Keratinocyte (primary cell): ENCODE data around the gene PSMB10. TPM values are rescaled to one million over a fixed set of nuclear protein-coding genes. Genes with fewer than 3 reads are reported as not detected.

Experiments used
- DNase-seq: peaks from one replicate; pipeline ENCODE4 v3.0.0-alpha.2; 2011; ENCODE audit warnings: low read depth, missing footprints, low spot score
- FAIRE-seq: peaks from 2 replicates; lab custom pipeline; 2011; peaks lifted over from hg19 to GRCh38; lab: Jason Lieb, UNC
- H2AFZ ChIP-seq: 2 replicates; pipeline ENCODE4 v1.6.0; 2012; ENCODE audit warnings: low read length, control low read depth, inconsistent platforms; ENCODE audit not compliant: control insufficient read depth
- H3K27ac ChIP-seq: 2 replicates; pipeline ENCODE4 v1.5.1; 2011; ENCODE audit warnings: low read length; ENCODE audit not compliant: control insufficient read depth, insufficient read depth
- H3K27me3 ChIP-seq: 3 replicates; pipeline ENCODE4 v1.6.0; 2011; ENCODE audit warnings: low read length; ENCODE audit not compliant: control insufficient read depth, insufficient read depth; ENCODE audit errors: extremely low read depth
- H3K36me3 ChIP-seq, 2 experiments: 2 replicates in 1 of 2; 3 replicates in 1 of 2; pipeline ENCODE4 v1.5.1; 2011; ENCODE audit warnings: low read length in 2 of 2, mild to moderate bottlenecking in 1 of 2; ENCODE audit not compliant: control insufficient read depth in 2 of 2, insufficient read depth in 2 of 2; ENCODE audit errors: extremely low read depth in 1 of 2
- H3K4me1 ChIP-seq: 3 replicates; pipeline ENCODE4 v1.5.1; 2011; ENCODE audit warnings: low read length; ENCODE audit not compliant: control insufficient read depth, insufficient read depth; ENCODE audit errors: extremely low read depth
- H3K4me2 ChIP-seq: 3 replicates; pipeline ENCODE4 v1.6.0; 2011; ENCODE audit warnings: low read depth, low read length; ENCODE audit not compliant: control insufficient read depth, insufficient read depth; ENCODE audit errors: extremely low read depth
- H3K4me3 ChIP-seq, 3 experiments: fragments of 200-600 bp in 1 of 3; sonication (generic) in 1 of 3; 2 replicates in 2 of 3; 3 replicates in 1 of 3; pipeline ENCODE4 v1.5.1; 2011 to 2016; ENCODE audit warnings: low read length in 3 of 3, mild to moderate bottlenecking in 3 of 3, control low read depth in 2 of 3, inconsistent platforms in 1 of 3, low read depth in 1 of 3, mixed read lengths in 1 of 3, mixed run types in 1 of 3, moderate library complexity in 1 of 3; ENCODE audit not compliant: control insufficient read depth in 2 of 3, insufficient read depth in 2 of 3; ENCODE audit errors: extremely low read depth in 1 of 3
- H3K79me2 ChIP-seq: 2 replicates; pipeline ENCODE4 v1.6.0; 2012; ENCODE audit warnings: low read length; ENCODE audit not compliant: control insufficient read depth, insufficient read depth
- H3K9ac ChIP-seq: 3 replicates; pipeline ENCODE4 v1.6.0; 2011; ENCODE audit warnings: low read length; ENCODE audit not compliant: control insufficient read depth, insufficient read depth; ENCODE audit errors: extremely low read depth
- H3K9me1 ChIP-seq: 3 replicates; pipeline ENCODE4 v1.6.0; 2011; ENCODE audit warnings: low read length; ENCODE audit not compliant: control insufficient read depth, insufficient read depth; ENCODE audit errors: extremely low read depth
- H3K9me3 ChIP-seq: 2 replicates; pipeline ENCODE4 v1.5.1; 2012; ENCODE audit warnings: low read depth, low read length; ENCODE audit not compliant: control insufficient read depth
- H4K20me1 ChIP-seq: 3 replicates; pipeline ENCODE4 v1.6.0; 2011; ENCODE audit warnings: low read length; ENCODE audit not compliant: control insufficient read depth, insufficient read depth; ENCODE audit errors: extremely low read depth
- EZH2 ChIP-seq: IDR thresholded peaks from one replicate; pipeline ENCODE4 v1.6.1; 2012; ENCODE audit warnings: inconsistent platforms, mild to moderate bottlenecking, low read length, moderate library complexity
- dilution Hi-C: fragments of 300-500 bp; cut with MboI; formaldehyde crosslinking; loops from one replicate; pipeline ENCODE4 v1.7.0; 2020; ENCODE audit warnings: low sequenced_read_pairs; ENCODE audit not compliant: extremely low pct_ligation_motif_present
- polyA plus RNA-seq, 5 experiments: library from polyadenylated mRNA; depleted of rRNA in 3 of 5; stranded (reverse) in 3 of 5; stranded (forward) in 1 of 5; unstranded in 1 of 5; fragments of >200 nt; gene quantifications; 1 replicate in 1 of 5; 2 replicates in 3 of 5; 3 replicates in 1 of 5; pipeline versions ENCODE4 v1.2.1 to v1.2.3, GENCODE V29; 2011 to 2012; ENCODE audit warnings: missing spikeins in 2 of 5, low read depth in 1 of 5, low replicate concordance in 1 of 5
- TF ChIP-seq, protein P1 (sequence below), 3 experiments: IDR thresholded peaks in 1 of 3; conservative IDR thresholded peaks in 1 of 3; optimal IDR thresholded peaks in 1 of 3; 2 replicates in 2 of 3; 3 replicates in 1 of 3; pipeline versions ENCODE3 to v1.5.1; 2011; ENCODE audit warnings: low read length in 3 of 3, mild to moderate bottlenecking in 3 of 3, moderate library complexity in 2 of 3, control low read depth in 1 of 3, inconsistent platforms in 1 of 3; ENCODE audit not compliant: insufficient read depth in 2 of 3; ENCODE audit errors: extremely low read depth in 1 of 3

PSMB10 gene
- polyA plus RNA-seq, 1 donor (not counting 4 experiments of a cell fraction or from before 2014, with no cell fraction given) = 11.1 TPM

DNA sequence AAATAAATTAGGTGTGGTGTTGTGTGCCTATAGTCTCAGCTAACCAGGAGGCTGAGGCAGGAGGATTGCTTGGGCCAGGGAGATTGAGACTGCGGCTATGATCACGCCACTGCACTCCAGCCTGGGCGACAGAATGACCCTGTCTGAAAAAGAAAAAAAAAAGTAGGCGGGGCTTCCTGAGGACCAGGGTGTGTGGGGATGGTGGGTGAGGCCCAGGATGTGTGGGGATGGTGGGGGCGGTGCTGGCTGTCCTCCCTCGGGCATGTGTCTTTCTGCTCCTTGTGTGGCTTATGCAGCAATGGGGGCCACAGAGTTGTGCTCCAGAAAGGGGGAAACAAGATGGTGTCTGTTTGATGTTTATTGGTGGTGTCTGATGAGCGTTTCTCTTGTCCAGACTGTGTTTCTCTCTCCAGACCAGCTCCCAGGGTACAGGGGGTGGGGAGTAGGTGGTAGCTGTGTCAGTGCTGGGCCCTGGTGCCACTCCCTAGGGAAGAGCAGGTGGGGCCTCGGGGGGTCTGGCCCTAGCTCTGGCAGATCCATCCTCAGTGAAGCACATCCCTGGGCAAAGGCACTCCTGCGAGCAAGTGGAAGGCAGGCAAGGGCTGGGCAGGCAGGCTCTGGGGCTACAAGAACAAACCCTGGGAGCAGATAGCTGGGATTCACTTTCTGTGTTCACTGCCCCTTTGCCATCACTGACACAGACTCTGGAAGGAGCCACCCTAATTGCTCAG lies 5.0 kb upstream of the PSMB10 start:
- H3K4me1 ChIP-seq = peaks cover 7% of the 10 kb centered on the region
- H3K9ac ChIP-seq = no peak overlapping the region
- peaks cover 44 to 48% of the 10 kb centered on the region in 2 experiments for H3K36me3 ChIP-seq
- H3K79me2 ChIP-seq = peaks cover 5% of the 10 kb centered on the region
- peaks cover 3% of the 10 kb centered on the region for H4K20me1 ChIP-seq
- DNase-seq = no peak
- no peak overlapping the region for H2AFZ ChIP-seq
- peaks cover 3% of the 10 kb centered on the region for H3K9me1 ChIP-seq
- H3K27ac ChIP-seq = no peak overlapping the region
- H3K4me3 ChIP-seq = no peak overlapping the region
- TF ChIP-seq EZH2 = no peak
- TF ChIP-seq, protein P1, sequence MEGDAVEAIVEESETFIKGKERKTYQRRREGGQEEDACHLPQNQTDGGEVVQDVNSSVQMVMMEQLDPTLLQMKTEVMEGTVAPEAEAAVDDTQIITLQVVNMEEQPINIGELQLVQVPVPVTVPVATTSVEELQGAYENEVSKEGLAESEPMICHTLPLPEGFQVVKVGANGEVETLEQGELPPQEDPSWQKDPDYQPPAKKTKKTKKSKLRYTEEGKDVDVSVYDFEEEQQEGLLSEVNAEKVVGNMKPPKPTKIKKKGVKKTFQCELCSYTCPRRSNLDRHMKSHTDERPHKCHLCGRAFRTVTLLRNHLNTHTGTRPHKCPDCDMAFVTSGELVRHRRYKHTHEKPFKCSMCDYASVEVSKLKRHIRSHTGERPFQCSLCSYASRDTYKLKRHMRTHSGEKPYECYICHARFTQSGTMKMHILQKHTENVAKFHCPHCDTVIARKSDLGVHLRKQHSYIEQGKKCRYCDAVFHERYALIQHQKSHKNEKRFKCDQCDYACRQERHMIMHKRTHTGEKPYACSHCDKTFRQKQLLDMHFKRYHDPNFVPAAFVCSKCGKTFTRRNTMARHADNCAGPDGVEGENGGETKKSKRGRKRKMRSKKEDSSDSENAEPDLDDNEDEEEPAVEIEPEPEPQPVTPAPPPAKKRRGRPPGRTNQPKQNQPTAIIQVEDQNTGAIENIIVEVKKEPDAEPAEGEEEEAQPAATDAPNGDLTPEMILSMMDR (optimal IDR thresholded peaks at IDR 0.05 in 1 of 3, IDR thresholded peaks at IDR 0.05 in 1 of 3, conservative IDR thresholded peaks at IDR 0.05 in 1 of 3; ENCODE audit: extremely low read depth in 1 of 3, insufficient read depth in 2 of 3, low read length in 3 of 3) = no peak
- dilution Hi-C loops = no loop called here
- no peaks in the 10 kb centered on the region for H3K9me3 ChIP-seq
- FAIRE-seq = no peak
- no peak overlapping the region for H3K4me2 ChIP-seq
- no peaks in the 10 kb centered on the region for H3K27me3 ChIP-seq

DNA sequence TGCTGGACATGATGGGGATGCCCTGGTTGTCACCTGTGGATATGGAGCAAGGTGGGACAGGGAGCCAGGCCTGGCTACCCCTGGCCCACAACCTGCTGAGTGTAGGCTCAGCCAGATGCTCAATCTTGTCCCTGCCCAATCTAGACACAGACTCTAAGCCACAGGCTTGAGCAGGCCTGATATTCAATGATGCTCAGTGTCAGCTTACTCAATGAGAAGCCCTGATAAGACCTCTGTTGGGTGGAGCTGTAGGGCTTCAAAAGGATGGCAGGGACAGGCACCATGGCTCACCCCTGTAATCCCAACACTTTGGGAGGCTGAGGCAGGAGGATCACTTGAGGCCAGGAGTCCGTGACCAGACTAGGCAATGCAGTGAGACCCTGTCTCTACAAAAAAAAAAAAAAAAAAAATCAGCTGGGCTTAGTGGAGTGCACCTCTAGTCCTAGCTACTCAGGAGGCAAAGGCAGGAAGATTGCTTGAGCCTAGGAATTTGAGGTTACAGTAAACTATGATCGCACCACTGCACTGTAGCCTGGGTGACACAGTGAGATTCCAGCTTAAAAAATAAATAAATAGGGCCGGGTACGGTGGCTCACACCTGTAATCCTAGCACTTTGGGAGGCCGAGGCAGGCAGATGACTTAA lies 3.9 kb upstream of the PSMB10 start:
- peaks cover 8% of the 10 kb centered on the region for H3K79me2 ChIP-seq
- no peak overlapping the region for H3K4me3 ChIP-seq
- peaks cover 33 to 42% of the 10 kb centered on the region in 2 experiments for H3K36me3 ChIP-seq
- H3K4me2 ChIP-seq = no peak overlapping the region
- TF ChIP-seq, protein P1 (optimal IDR thresholded peaks at IDR 0.05 in 1 of 3, IDR thresholded peaks at IDR 0.05 in 1 of 3, conservative IDR thresholded peaks at IDR 0.05 in 1 of 3; ENCODE audit: extremely low read depth in 1 of 3, insufficient read depth in 2 of 3, low read length in 3 of 3) = no peak
- TF ChIP-seq EZH2 = no peak
- peaks cover 7% of the 10 kb centered on the region for H3K4me1 ChIP-seq
- dilution Hi-C loops = no loop called here
- FAIRE-seq = no peak
- peaks cover 3% of the 10 kb centered on the region for H4K20me1 ChIP-seq
- no peak overlapping the region for H3K27ac ChIP-seq
- no peak for DNase-seq
- no peaks in the 10 kb centered on the region for H3K27me3 ChIP-seq
- peaks cover 3% of the 10 kb centered on the region for H3K9me1 ChIP-seq
- H3K9ac ChIP-seq = no peak overlapping the region
- no peaks in the 10 kb centered on the region for H3K9me3 ChIP-seq
- no peak overlapping the region for H2AFZ ChIP-seq
